ENCODE measurements around the gene KIAA2012. TPM values are rescaled to one million over a fixed set of nuclear protein-coding genes. Genes with fewer than 3 reads are reported as not detected.

KIAA2012 gene
- total and polyA plus RNA-seq, 2 of the 8 experiments (the other 6 are each of a cell fraction or from before 2014, with no cell fraction given), result not detected

DNA sequence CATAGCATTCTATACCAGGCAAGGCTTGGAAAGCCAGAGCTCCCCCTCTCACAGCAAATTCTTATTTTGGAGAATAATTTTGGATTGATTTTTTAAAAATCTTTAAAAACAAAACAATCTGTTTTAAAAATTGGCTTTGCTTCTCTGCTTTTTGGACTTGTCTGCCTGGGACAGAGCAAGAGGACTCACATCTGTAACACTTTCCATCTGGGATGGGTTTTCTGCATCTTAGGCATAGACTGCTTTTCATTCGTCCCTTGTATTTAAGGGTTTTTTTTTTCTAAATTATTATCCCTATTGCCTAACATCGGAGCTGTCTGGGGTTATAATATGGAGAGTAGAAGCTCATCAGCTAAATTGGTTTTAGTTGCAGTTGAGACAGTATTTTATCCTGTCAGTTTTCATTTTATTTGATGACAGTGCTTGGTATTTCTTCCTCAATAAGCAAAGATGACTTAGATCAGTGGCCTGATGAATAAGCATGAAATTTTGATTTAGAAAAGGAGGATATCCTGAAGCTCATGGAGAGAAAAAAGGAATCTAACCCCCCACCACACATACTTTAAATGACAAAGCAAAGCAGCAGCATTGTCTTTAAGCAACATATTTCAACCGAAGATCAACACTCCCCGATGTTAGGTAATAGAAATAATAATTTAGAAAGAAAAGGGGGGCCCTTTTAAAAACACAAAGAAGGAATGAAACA is 41.7 kb upstream of the KIAA2012 start:
- peak overlapping the region; percentile 78 to 90 for H3K4me2 ChIP-seq (ENCODE audit: insufficient read depth in 1 of 2, low read depth in 2 of 2, low read length in 2 of 2)
- no peak overlapping the region for H3K56ac ChIP-seq (replicated peaks; ENCODE audit: insufficient read length, low read depth, low read length)
- TF ChIP-seq NANOG (IDR thresholded peaks at IDR 0.05; ENCODE audit: insufficient read depth, low read depth, low read length, poor library complexity, severe bottlenecking) (no peak), POU5F1 (IDR thresholded peaks at IDR 0.05; ENCODE audit: low read depth, low read length) (0 out of 2 replicates have a peak, but pooled peaks have one; percentile 30), SAP30 (IDR thresholded peaks at IDR 0.05; ENCODE audit: insufficient read depth, insufficient replicate concordance, low read length) (no peak), YY1 (IDR thresholded peaks at IDR 0.05; ENCODE audit: low read depth, low read length) (no peak), TEAD4 (IDR thresholded peaks at IDR 0.05; ENCODE audit: low read depth, low read length) (no peak; the same call in 1 of the 2 replicates), SP2 (IDR thresholded peaks at IDR 0.05; ENCODE audit: low read length) (no peak)
- TF ChIP-seq, protein P1, sequence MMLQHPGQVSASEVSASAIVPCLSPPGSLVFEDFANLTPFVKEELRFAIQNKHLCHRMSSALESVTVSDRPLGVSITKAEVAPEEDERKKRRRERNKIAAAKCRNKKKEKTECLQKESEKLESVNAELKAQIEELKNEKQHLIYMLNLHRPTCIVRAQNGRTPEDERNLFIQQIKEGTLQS (IDR thresholded peaks at IDR 0.05; ENCODE audit: insufficient read depth, low read depth, low read length), result no peak
- TF ChIP-seq, protein P2, sequence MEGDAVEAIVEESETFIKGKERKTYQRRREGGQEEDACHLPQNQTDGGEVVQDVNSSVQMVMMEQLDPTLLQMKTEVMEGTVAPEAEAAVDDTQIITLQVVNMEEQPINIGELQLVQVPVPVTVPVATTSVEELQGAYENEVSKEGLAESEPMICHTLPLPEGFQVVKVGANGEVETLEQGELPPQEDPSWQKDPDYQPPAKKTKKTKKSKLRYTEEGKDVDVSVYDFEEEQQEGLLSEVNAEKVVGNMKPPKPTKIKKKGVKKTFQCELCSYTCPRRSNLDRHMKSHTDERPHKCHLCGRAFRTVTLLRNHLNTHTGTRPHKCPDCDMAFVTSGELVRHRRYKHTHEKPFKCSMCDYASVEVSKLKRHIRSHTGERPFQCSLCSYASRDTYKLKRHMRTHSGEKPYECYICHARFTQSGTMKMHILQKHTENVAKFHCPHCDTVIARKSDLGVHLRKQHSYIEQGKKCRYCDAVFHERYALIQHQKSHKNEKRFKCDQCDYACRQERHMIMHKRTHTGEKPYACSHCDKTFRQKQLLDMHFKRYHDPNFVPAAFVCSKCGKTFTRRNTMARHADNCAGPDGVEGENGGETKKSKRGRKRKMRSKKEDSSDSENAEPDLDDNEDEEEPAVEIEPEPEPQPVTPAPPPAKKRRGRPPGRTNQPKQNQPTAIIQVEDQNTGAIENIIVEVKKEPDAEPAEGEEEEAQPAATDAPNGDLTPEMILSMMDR (IDR thresholded peaks at IDR 0.05; ENCODE audit: control extremely low read depth in 1 of 3, insufficient read depth in 1 of 3, low read depth in 1 of 3, low read length in 3 of 3), result no peak

More for the DNA sequence above, 41.7 kb upstream of the KIAA2012 start:
- no peak overlapping the region for H2BK15ac ChIP-seq (ENCODE audit: low read length)
- peak overlapping the region; percentile 94 for H2BK5ac ChIP-seq (ENCODE audit: low read depth, low read length)
- H3K36me3 ChIP-seq (ENCODE audit: control insufficient read depth in 2 of 4, insufficient read depth in 4 of 4, low read length in 3 of 4), result peaks cover 6 to 18% (median 11%) of the 10 kb centered on the region in 4 experiments; a peak in 7 of 8 replicates
- H3K27ac ChIP-seq (ENCODE audit: low read depth, low read length), result peak overlapping the region; percentile 96; the same call in 1 of the 2 replicates
- peak overlapping the region; percentile 85 to 98 (median 98); a peak in 7 of 8 replicates for H3K4me3 ChIP-seq (ENCODE audit: extremely low read depth in 1 of 4, insufficient read depth in 2 of 4, low read depth in 3 of 4, low read length in 4 of 4)
- POLR2A ChIA-PET (ENCODE audit: partially characterized antibody), result interaction anchor here (0.6 to 3.7 kb wide), 21 partner anchors 8 to 250 kb away, joined by 3 to 33 read pairs (median 4); partner anchors contain the start of gene ALS2
- H4K20me1 ChIP-seq (replicated peaks in 1 of 2; ENCODE audit: control insufficient read depth in 1 of 2, insufficient read depth in 2 of 2, low read length in 2 of 2), result peaks cover 14 to 17% of the 10 kb centered on the region in 2 experiments
- WGBS, 2 experiments (ENCODE audit: extremely low coverage in 1 of 2, insufficient coverage in 1 of 2, insufficient read length in 1 of 2, insufficient replicate concordance in 2 of 2, low coverage in 1 of 2, low lambda C conversion rate in 2 of 2, missing lambda C conversion rate in 1 of 2), result 4% methylated on average over 4 of the region's 4 CpGs; no CpG with 5 or more reads in 1 of the 2 experiments
- H4K8ac ChIP-seq (ENCODE audit: extremely low read depth, insufficient read depth, low read length), result no peak overlapping the region
- no peaks in the 10 kb centered on the region for H3K9me3 ChIP-seq (ENCODE audit: insufficient read depth in 2 of 2, low read depth in 1 of 2, low read length in 1 of 2)
- H3K23ac ChIP-seq (ENCODE audit: insufficient read length), result no peak overlapping the region
- H2BK12ac ChIP-seq (ENCODE audit: low read depth, low read length), result peak overlapping the region; percentile 35; the same call in 1 of the 2 replicates
- 0 out of 2 replicates have a peak overlapping the region, but pooled peaks have one; percentile 59 for H2AK5ac ChIP-seq (ENCODE audit: low read depth, low read length)
- CTCF ChIA-PET (ENCODE audit: partially characterized antibody), result interaction anchor here (0.6 to 1.7 kb wide), 5 partner anchors 23 to 117 kb away, joined by 3 to 4 read pairs (median 3); no protein-coding TSS in a partner anchor
- H3K23me2 ChIP-seq (ENCODE audit: low read depth, low read length), result peaks cover 6% of the 10 kb centered on the region; the same call in 1 of the 2 replicates
- H4K91ac ChIP-seq (replicated peaks; ENCODE audit: insufficient read length, low read length), result peak overlapping the region; percentile 26
- H3K79me1 ChIP-seq (ENCODE audit: low read depth, low read length), result no peaks in the 10 kb centered on the region
- peak overlapping the region; percentile 95 for H3K4ac ChIP-seq (replicated peaks; ENCODE audit: insufficient read length, low read depth, low read length)
- FAIRE-seq (peak; percentile 45), DNase-seq (ENCODE audit: low read depth in 1 of 2, low spot score in 2 of 2) (no peak)
- no peak overlapping the region for H2BK20ac ChIP-seq (ENCODE audit: low read length)
- H3K18ac ChIP-seq (ENCODE audit: extremely low read depth, low read length), result peak overlapping the region; percentile 95; the same call in 1 of the 2 replicates
- no peak overlapping the region for H3K14ac ChIP-seq (ENCODE audit: insufficient read length)
- peak overlapping the region; percentile 77 for H4K5ac ChIP-seq (ENCODE audit: insufficient read length, low read depth, low read length)
- H3K79me2 ChIP-seq (ENCODE audit: control insufficient read depth in 1 of 2, insufficient read depth in 2 of 2, low read length in 2 of 2), result peaks cover 24 to 36% of the 10 kb centered on the region in 2 experiments
- no peak overlapping the region for H3K9ac ChIP-seq (replicated peaks in 1 of 4; ENCODE audit: extremely low read depth in 1 of 4, low read depth in 3 of 4, low read length in 3 of 4)
- H3K4me1 ChIP-seq (replicated peaks in 1 of 4; ENCODE audit: control insufficient read depth in 3 of 4, insufficient read depth in 4 of 4, low read length in 3 of 4), result peaks cover 4 to 14% (median 6%) of the 10 kb centered on the region in 4 experiments
- no peaks in the 10 kb centered on the region; a peak in 3 of 7 replicates for H3K27me3 ChIP-seq (replicated peaks in 1 of 4; ENCODE audit: control insufficient read depth in 3 of 4, extremely low read depth in 1 of 4, insufficient read depth in 3 of 4, low read length in 3 of 4)
- H2AFZ ChIP-seq (ENCODE audit: low read length), result no peak overlapping the region
- peak overlapping the region; percentile 99 for H2BK120ac ChIP-seq (replicated peaks; ENCODE audit: low read depth, low read length)

Measured in H1 (cell line).